Stomach (tissue), 4 donors: Measurements from ENCODE around the gene PPP2R2B.

Experiments
- EP300 ChIP-seq: sonication (generic); formaldehyde crosslinking; IDR thresholded peaks from one replicate; pipeline ENCODE4 v1.6.1; 2017; ENCODE audit warnings: antibody characterized with exemption
- POLR2A ChIP-seq, 4 donors: fragments of 450-650 bp; IDR thresholded peaks; one replicate each; pipeline ENCODE4 v1.6.1; 2016; ENCODE audit warnings: antibody characterized with exemption in 4 of 4, control low read depth in 2 of 4, mild to moderate bottlenecking in 1 of 4, moderate library complexity in 1 of 4
- POLR2AphosphoS5 ChIP-seq, 3 donors: sonication (generic); formaldehyde crosslinking; IDR thresholded peaks; one replicate each; pipeline ENCODE4 v1.6.1; 2016; ENCODE audit warnings: antibody characterized with exemption in 3 of 3
- TF ChIP-seq, protein P1 (sequence below), 7 experiments: fragments of 450-650 bp in 4 of 7; fragments of 200-600 bp in 3 of 7; sonication (generic) in 3 of 7; IDR thresholded peaks; one replicate each; pipeline ENCODE4 v1.5.1; 2016 to 2019; ENCODE audit warnings: antibody characterized with exemption in 7 of 7, control low read depth in 2 of 7, mild to moderate bottlenecking in 1 of 7

DNA sequence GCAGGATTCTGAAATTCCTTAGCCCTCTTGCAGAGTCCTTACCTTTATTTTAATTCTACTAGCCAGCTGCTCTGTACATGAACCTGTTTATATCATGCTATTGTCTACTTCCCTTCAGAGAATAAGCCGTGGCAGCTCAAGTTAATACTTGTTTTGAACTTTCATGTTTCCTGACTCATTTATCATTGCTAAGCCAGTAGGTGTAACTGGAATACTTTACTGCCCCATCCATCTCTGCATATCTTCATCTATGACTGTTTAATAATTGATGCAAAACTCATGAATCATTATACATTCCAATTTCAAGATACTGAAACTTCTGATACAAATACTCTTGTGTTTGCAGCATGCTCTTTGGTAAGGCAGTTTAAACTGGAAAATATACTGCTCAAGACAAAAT is 174.7 kb downstream of the PPP2R2B start:
- no peak for TF ChIP-seq POLR2A (IDR thresholded peaks at IDR 0.05)
- TF ChIP-seq, protein P1, sequence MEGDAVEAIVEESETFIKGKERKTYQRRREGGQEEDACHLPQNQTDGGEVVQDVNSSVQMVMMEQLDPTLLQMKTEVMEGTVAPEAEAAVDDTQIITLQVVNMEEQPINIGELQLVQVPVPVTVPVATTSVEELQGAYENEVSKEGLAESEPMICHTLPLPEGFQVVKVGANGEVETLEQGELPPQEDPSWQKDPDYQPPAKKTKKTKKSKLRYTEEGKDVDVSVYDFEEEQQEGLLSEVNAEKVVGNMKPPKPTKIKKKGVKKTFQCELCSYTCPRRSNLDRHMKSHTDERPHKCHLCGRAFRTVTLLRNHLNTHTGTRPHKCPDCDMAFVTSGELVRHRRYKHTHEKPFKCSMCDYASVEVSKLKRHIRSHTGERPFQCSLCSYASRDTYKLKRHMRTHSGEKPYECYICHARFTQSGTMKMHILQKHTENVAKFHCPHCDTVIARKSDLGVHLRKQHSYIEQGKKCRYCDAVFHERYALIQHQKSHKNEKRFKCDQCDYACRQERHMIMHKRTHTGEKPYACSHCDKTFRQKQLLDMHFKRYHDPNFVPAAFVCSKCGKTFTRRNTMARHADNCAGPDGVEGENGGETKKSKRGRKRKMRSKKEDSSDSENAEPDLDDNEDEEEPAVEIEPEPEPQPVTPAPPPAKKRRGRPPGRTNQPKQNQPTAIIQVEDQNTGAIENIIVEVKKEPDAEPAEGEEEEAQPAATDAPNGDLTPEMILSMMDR (IDR thresholded peaks at IDR 0.05): no peak
- no peak for TF ChIP-seq POLR2AphosphoS5 (IDR thresholded peaks at IDR 0.05)
- no peak for TF ChIP-seq EP300
